Esophagus muscularis mucosa (tissue), 4 donors: ENCODE measurements around the gene PAX5. TPM values are rescaled to one million over a fixed set of nuclear protein-coding genes. Genes with fewer than 3 reads are reported as not detected.

Source experiments
- DNase-seq: peaks from one replicate; pipeline ENCODE4 v3.0.0-alpha.2; 2017; ENCODE audit errors: extremely low spot score
- H3K27ac ChIP-seq, 4 donors: fragments of 200-600 bp; sonication (generic); replicated peaks in 1 of 4; 1 replicate in 3 of 4; 2 replicates in 1 of 4; pipeline ENCODE4 v1.5.1; 2016 to 2019; ENCODE audit warnings: mild to moderate bottlenecking in 1 of 4
- H3K27me3 ChIP-seq, 4 donors: fragments of 200-600 bp; sonication (generic); one replicate each; pipeline versions ENCODE4 v1.5.1 to v1.6.0; 2016 to 2019
- H3K36me3 ChIP-seq, 4 donors: fragments of 200-600 bp; sonication (generic); one replicate each; pipeline ENCODE4 v1.5.1; 2016 to 2019
- H3K4me1 ChIP-seq, 4 donors: fragments of 200-600 bp; sonication (generic); one replicate each; pipeline ENCODE4 v1.5.1; 2016 to 2019
- H3K4me3 ChIP-seq, 4 donors: fragments of 200-600 bp; sonication (generic); 1 replicate in 2 of 4; 2 replicates in 2 of 4; pipeline ENCODE4 v1.5.1; 2016 to 2019; ENCODE audit warnings: mild to moderate bottlenecking in 4 of 4, moderate library complexity in 1 of 4
- H3K9me3 ChIP-seq, 4 donors: fragments of 200-600 bp; sonication (generic); 1 replicate in 3 of 4; 2 replicates in 1 of 4; pipeline ENCODE4 v1.5.1; 2016 to 2019
- CTCF ChIP-seq, 3 experiments: fragments of 200-600 bp in 2 of 3; fragments of 450-650 bp in 1 of 3; sonication (generic) in 2 of 3; IDR thresholded peaks; one replicate each; pipeline ENCODE4 v1.5.1; 2017 to 2019; ENCODE audit warnings: antibody characterized with exemption in 3 of 3, mild to moderate bottlenecking in 2 of 3, moderate library complexity in 1 of 3
- EP300 ChIP-seq: sonication (generic); formaldehyde crosslinking; IDR thresholded peaks from one replicate; pipeline ENCODE4 v1.6.1; 2017; ENCODE audit warnings: antibody characterized with exemption
- POLR2A ChIP-seq: fragments of 450-650 bp; IDR thresholded peaks from one replicate; pipeline ENCODE4 v1.6.1; 2017; ENCODE audit warnings: antibody characterized with exemption, moderate library complexity, mild to moderate bottlenecking, low read depth
- POLR2AphosphoS5 ChIP-seq, 2 donors: sonication (generic); formaldehyde crosslinking; IDR thresholded peaks; one replicate each; pipeline ENCODE4 v1.6.1; 2017; ENCODE audit warnings: antibody characterized with exemption in 2 of 2
- WGBS: methylation state at CpG from one replicate; pipeline ENCODE4 v1.1.5; 2018; 5-methylcytosine and 5-hydroxymethylcytosine counted together
- intact Hi-C: fragments of 100-400 bp; cut with DNase I; formaldehyde crosslinking; loops from one replicate; pipeline ENCODE4 v1.15.1; 2023
- total RNA-seq, 4 donors: library from RNA; depleted of rRNA; stranded (reverse); fragments of >200 nt; gene quantifications; one replicate each; pipeline versions ENCODE4 v1.1.0 to v1.2.1, GENCODE V29; 2016

The PAX5 gene
- total RNA-seq, 4 donors from 2014 or later, result 0.17 TPM; not detected in 3

GRCh38 chr9:36995927-36996705 lies 38.0 kb downstream of the PAX5 start:
- TF ChIP-seq EP300 (no peak), CTCF (IDR thresholded peaks at IDR 0.05) (peak in 2 of 3 experiments; percentile 4 to 26)
- DNase-seq, result no peak
- Histone ChIP-seq H3K4me1 (peaks cover 0 to 3% (median 0%) of the 10 kb centered on the region in 4 donors), H3K4me3 (no peak overlapping the region), H3K27ac (no peak overlapping the region), H3K27me3 (peaks cover 0 to 81% (median 9%) of the 10 kb centered on the region in 4 donors), H3K9me3 (peaks cover 0 to 8% (median 6%) of the 10 kb centered on the region in 4 donors), H3K36me3 (no peaks in the 10 kb centered on the region)
- 29% methylated on average over 16 of the region's 16 CpGs for WGBS
- intact Hi-C loops, result loop anchor here (10.0 kb wide), 1 partner anchor 71 kb away; no protein-coding TSS in a partner anchor

GRCh38 chr9:36993933-36994764 lies 39.9 kb downstream of the PAX5 start:
- Histone ChIP-seq H3K36me3 (no peaks in the 10 kb centered on the region), H3K9me3 (peaks cover 0 to 14% (median 8%) of the 10 kb centered on the region in 4 donors), H3K4me1 (peaks cover 0 to 3% (median 0%) of the 10 kb centered on the region in 4 donors), H3K27me3 (peaks cover 0 to 83% (median 5%) of the 10 kb centered on the region in 4 donors), H3K27ac (no peak overlapping the region), H3K4me3 (no peak overlapping the region)
- 76% methylated on average over 19 of the region's 19 CpGs for WGBS
- no peak for TF ChIP-seq POLR2AphosphoS5 (IDR thresholded peaks at IDR 0.05)
- no peak for DNase-seq
- intact Hi-C loops, result loop anchor here (10.0 kb wide), 1 partner anchor 69 kb away; no protein-coding TSS in a partner anchor

GRCh38 chr9:36992501-36993316 lies 41.4 kb downstream of the PAX5 start:
- WGBS, result 36% methylated on average over 7 of the region's 7 CpGs
- H3K27me3 ChIP-seq, result peaks cover 0 to 93% (median 6%) of the 10 kb centered on the region in 4 donors
- no peak for DNase-seq
- intact Hi-C loops, result loop anchor here (10.0 kb wide), 1 partner anchor 68 kb away; no protein-coding TSS in a partner anchor
- H3K9me3 ChIP-seq, result peaks cover 0 to 14% (median 8%) of the 10 kb centered on the region in 4 donors
- H3K27ac ChIP-seq, result no peak overlapping the region
- no peak for TF ChIP-seq CTCF (IDR thresholded peaks at IDR 0.05)
- no peaks in the 10 kb centered on the region for H3K36me3 ChIP-seq
- peaks cover 0 to 8% (median 4%) of the 10 kb centered on the region in 4 donors for H3K4me1 ChIP-seq
- H3K4me3 ChIP-seq, result no peak overlapping the region

- Histone ChIP-seq H3K27me3 (peaks cover 0 to 93% (median 15%) of the 10 kb centered on the region in 4 donors), H3K4me1 (peaks cover 2 to 19% (median 8%) of the 10 kb centered on the region in 4 donors), H3K27ac (no peak overlapping the region), H3K9me3 (peaks cover 0 to 14% (median 8%) of the 10 kb centered on the region in 4 donors), H3K36me3 (no peaks in the 10 kb centered on the region), H3K4me3 (no peak overlapping the region)
- TF ChIP-seq POLR2A (no peak), POLR2AphosphoS5 (IDR thresholded peaks at IDR 0.05) (no peak), EP300 (no peak), CTCF (IDR thresholded peaks at IDR 0.05) (no peak)
- intact Hi-C loops, result loop anchor here (10.0 kb wide), 1 partner anchor 67 kb away; no protein-coding TSS in a partner anchor
- 7% methylated on average over 6 of the region's 6 CpGs for WGBS
- DNase-seq, result no peak
These were observed 42.4 kb downstream of the PAX5 start for GRCh38 chr9:36991516-36992134.
